Measurements from ENCODE around the gene VPS54. TPM values are rescaled to one million over a fixed set of nuclear protein-coding genes. Genes with fewer than 3 reads are reported as not detected.
"Not testable (repeated sequence)": the region's sequence is repeated elsewhere in the genome, so short reads cannot be mapped to it uniquely, and the experiment has no call there.

VPS54 gene
- total RNA-seq, 1 donor from 2014 or later, result 15.0 TPM

GRCh38 chr2:63962186-63962585 lies 57.0 kb downstream of the VPS54 start:
- Mint-ChIP-seq H3K4me3 (ENCODE audit: unreplicated experiment) (no peak overlapping the region), H3K4me1 (ENCODE audit: low read depth) (peaks cover 15% of the 10 kb centered on the region), H3K36me3 (ENCODE audit: low read depth) (peaks cover 15% of the 10 kb centered on the region), H3K9me3 (ENCODE audit: low read depth) (no peaks in the 10 kb centered on the region), H3K27me3 (ENCODE audit: low read depth) (no peaks in the 10 kb centered on the region), H3K27ac (ENCODE audit: unreplicated experiment) (no peak overlapping the region)
- TF ChIP-seq CTCF (IDR thresholded peaks at IDR 0.05), result no peak
- no peak for DNase-seq (ENCODE audit: low spot score)

- DNase-seq (ENCODE audit: low spot score), result no peak
- Mint-ChIP-seq H3K27ac (ENCODE audit: unreplicated experiment) (no peak overlapping the region), H3K27me3 (ENCODE audit: low read depth) (no peaks in the 10 kb centered on the region), H3K36me3 (ENCODE audit: low read depth) (peaks cover 22% of the 10 kb centered on the region), H3K9me3 (ENCODE audit: low read depth) (peaks cover 16% of the 10 kb centered on the region), H3K4me1 (ENCODE audit: low read depth) (peaks cover 2% of the 10 kb centered on the region), H3K4me3 (ENCODE audit: unreplicated experiment) (no peak overlapping the region)
- no peak for TF ChIP-seq CTCF (IDR thresholded peaks at IDR 0.05)
Measured at GRCh38 chr2:63950414-63950813, 68.8 kb downstream of the VPS54 start.

- DNase-seq (ENCODE audit: low spot score), result no peak
- H3K36me3 Mint-ChIP-seq (ENCODE audit: low read depth), result peaks cover 28% of the 10 kb centered on the region
- no peak overlapping the region for H3K27ac Mint-ChIP-seq (ENCODE audit: unreplicated experiment)
- no peaks in the 10 kb centered on the region for H3K27me3 Mint-ChIP-seq (ENCODE audit: low read depth)
- no peak for TF ChIP-seq CTCF (IDR thresholded peaks at IDR 0.05)
- peaks cover 2% of the 10 kb centered on the region for H3K4me1 Mint-ChIP-seq (ENCODE audit: low read depth)
- H3K9me3 Mint-ChIP-seq (ENCODE audit: low read depth), result peaks cover 7% of the 10 kb centered on the region
- H3K4me3 Mint-ChIP-seq (ENCODE audit: unreplicated experiment), result no peak overlapping the region
Measured at GRCh38 chr2:63942788-63943187, 76.4 kb downstream of the VPS54 start.

- not testable (repeated sequence) for H3K4me3 Mint-ChIP-seq (ENCODE audit: unreplicated experiment); DNase-seq (ENCODE audit: low spot score); H3K27ac Mint-ChIP-seq (ENCODE audit: unreplicated experiment); H3K27me3 Mint-ChIP-seq (ENCODE audit: low read depth); H3K4me1 Mint-ChIP-seq (ENCODE audit: low read depth)
- peaks cover 32% of the 10 kb centered on the region for H3K36me3 Mint-ChIP-seq (ENCODE audit: low read depth)
- H3K9me3 Mint-ChIP-seq (ENCODE audit: low read depth), result peaks cover 11% of the 10 kb centered on the region
Measured at GRCh38 chr2:63932104-63932503, 87.1 kb downstream of the VPS54 start.

- peaks cover 7% of the 10 kb centered on the region for H3K9me3 Mint-ChIP-seq (ENCODE audit: low read depth)
- no peak for TF ChIP-seq CTCF (IDR thresholded peaks at IDR 0.05)
- DNase-seq (ENCODE audit: low spot score), result no peak
- no peak overlapping the region for H3K27ac Mint-ChIP-seq (ENCODE audit: unreplicated experiment)
- H3K36me3 Mint-ChIP-seq (ENCODE audit: low read depth), result peaks cover 30% of the 10 kb centered on the region
- no peaks in the 10 kb centered on the region for H3K27me3 Mint-ChIP-seq (ENCODE audit: low read depth)
- H3K4me3 Mint-ChIP-seq (ENCODE audit: unreplicated experiment), result no peak overlapping the region
- H3K4me1 Mint-ChIP-seq (ENCODE audit: low read depth), result no peaks in the 10 kb centered on the region
Measured at GRCh38 chr2:63926815-63927214, 92.4 kb downstream of the VPS54 start.

GRCh38 chr2:63914311-63914710 lies 104.9 kb downstream of the VPS54 start:
- Mint-ChIP-seq H3K9me3 (ENCODE audit: low read depth) (no peaks in the 10 kb centered on the region), H3K36me3 (ENCODE audit: low read depth) (peaks cover 33% of the 10 kb centered on the region)

More at GRCh38 chr2:63914311-63914710, 104.9 kb downstream of the VPS54 start:
- TF ChIP-seq CTCF (IDR thresholded peaks at IDR 0.05), result no peak
- Mint-ChIP-seq H3K4me3 (ENCODE audit: unreplicated experiment) (no peak overlapping the region), H3K27ac (ENCODE audit: unreplicated experiment) (no peak overlapping the region), H3K27me3 (ENCODE audit: low read depth) (no peaks in the 10 kb centered on the region), H3K4me1 (ENCODE audit: low read depth) (peaks cover 18% of the 10 kb centered on the region)
- no peak for DNase-seq (ENCODE audit: low spot score)
